Measurements from ENCODE around the gene ALX4. TPM values are rescaled to one million over a fixed set of nuclear protein-coding genes. Genes with fewer than 3 reads are reported as not detected.

Gene ALX4
- total and polyA plus RNA-seq, 2 donors (not counting 3 experiments of a cell fraction or from before 2014, with no cell fraction given) = not detected

GRCh38 chr11:44257338-44258189 lies 52.4 kb downstream of the ALX4 start:
- POLR2A ChIA-PET = interaction anchor here (0.6 kb wide), 1 partner anchor 327 kb away, joined by 3 read pairs; no protein-coding TSS in a partner anchor
- no peak overlapping the region for H3K4me3 ChIP-seq (replicated peaks in 1 of 3; ENCODE audit: insufficient read depth in 1 of 3, low read depth in 1 of 3, low read length in 3 of 3)
- H4K20me1 ChIP-seq (replicated peaks; ENCODE audit: control insufficient read depth, extremely low read depth, insufficient read depth, low read length) = no peaks in the 10 kb centered on the region
- H3K9me1 ChIP-seq (replicated peaks; ENCODE audit: control insufficient read depth, extremely low read depth, insufficient read depth, low read length) = no peaks in the 10 kb centered on the region
- TF ChIP-seq MAX (IDR thresholded peaks at IDR 0.05; ENCODE audit: insufficient read depth, insufficient read length) = no peak
- TF ChIP-seq MYC (IDR thresholded peaks at IDR 0.05; ENCODE audit: low read depth, low read length) = no peak
- no peak for TF ChIP-seq EZH2 (IDR thresholded peaks at IDR 0.05; ENCODE audit: borderline replicate concordance, low read depth, low read length, severe bottlenecking)
- TF ChIP-seq JUN (IDR thresholded peaks at IDR 0.05; ENCODE audit: borderline replicate concordance, insufficient read depth, insufficient read length, low read depth) = no peak
- no peak for TF ChIP-seq FOS (IDR thresholded peaks at IDR 0.05; ENCODE audit: borderline replicate concordance, insufficient read depth, low read length)
- no peak for TF ChIP-seq GATA2 (IDR thresholded peaks at IDR 0.05; ENCODE audit: insufficient read depth, insufficient read length, low read depth, low read length)
- TF ChIP-seq POLR2A (IDR thresholded peaks at IDR 0.05; ENCODE audit: low read depth, low read length) = no peak
- no peak for TF ChIP-seq POLR2AphosphoS5 (IDR thresholded peaks at IDR 0.05; ENCODE audit: insufficient read depth, low read depth, low read length)
- TF ChIP-seq CTCF (IDR thresholded peaks at IDR 0.05; ENCODE audit: extremely low read depth in 1 of 2, insufficient read depth in 1 of 2, low read depth in 1 of 2, low read length in 2 of 2) = no peak
- H3K79me2 ChIP-seq (ENCODE audit: control insufficient read depth, insufficient read depth, low read length) = no peaks in the 10 kb centered on the region
- no peaks in the 10 kb centered on the region for H3K9me3 ChIP-seq (replicated peaks; ENCODE audit: control insufficient read depth, insufficient read depth, low read length)
- H3K9ac ChIP-seq (replicated peaks; ENCODE audit: extremely low read depth, insufficient read depth, low read length) = no peak overlapping the region
- H2AFZ ChIP-seq (ENCODE audit: low read depth, low read length) = no peak overlapping the region
- no peaks in the 10 kb centered on the region for H3K4me1 ChIP-seq (ENCODE audit: control insufficient read depth, extremely low read depth, insufficient read depth, low read length)
- intact Hi-C loops (cut with micrococcal nuclease) (no loop called here), dilution Hi-C loops (cut with MboI; ENCODE audit: extremely low pct_ligation_motif_present, low sequenced_read_pairs) (no loop called here)
- no peak for DNase-seq (ENCODE audit: low read depth, low spot score)
- no peak for FAIRE-seq
- H3K36me3 ChIP-seq (ENCODE audit: control insufficient read depth in 2 of 2, extremely low read depth in 1 of 2, insufficient read depth in 2 of 2, low read length in 2 of 2) = no peaks in the 10 kb centered on the region
- H3K27ac ChIP-seq (ENCODE audit: insufficient read depth, low read depth, low read length) = no peak overlapping the region
- H3K4me2 ChIP-seq (ENCODE audit: insufficient read depth, low read length) = no peak overlapping the region
- BruUV-seq (replicated peaks) = no TSS peak
- CTCF ChIA-PET = interaction anchor here (1.2 to 2.1 kb wide), 3 partner anchors 9 to 124 kb away, joined by 3 to 7 read pairs (median 5); no protein-coding TSS in a partner anchor
- H3K27me3 ChIP-seq (ENCODE audit: control insufficient read depth in 2 of 2, insufficient read depth in 2 of 2, low read length in 2 of 2) = no peaks in the 10 kb centered on the region

All from endothelial cell of umbilical vein (primary cell).